GM12874 (cell line): ENCODE data around the gene IL24.

ENCODE experiments used
- CTCF ChIP-seq: IDR thresholded peaks from 2 replicates; pipeline ENCODE4 v1.5.1; 2011; ENCODE audit warnings: low read depth, mild to moderate bottlenecking, control low read depth, low read length, moderate library complexity; ENCODE audit not compliant: insufficient read depth

The IL24 gene

GRCh38 chr1:206941766-206942418 lies 44.6 kb downstream of the IL24 start:
- TF ChIP-seq CTCF = no peak

DNA sequence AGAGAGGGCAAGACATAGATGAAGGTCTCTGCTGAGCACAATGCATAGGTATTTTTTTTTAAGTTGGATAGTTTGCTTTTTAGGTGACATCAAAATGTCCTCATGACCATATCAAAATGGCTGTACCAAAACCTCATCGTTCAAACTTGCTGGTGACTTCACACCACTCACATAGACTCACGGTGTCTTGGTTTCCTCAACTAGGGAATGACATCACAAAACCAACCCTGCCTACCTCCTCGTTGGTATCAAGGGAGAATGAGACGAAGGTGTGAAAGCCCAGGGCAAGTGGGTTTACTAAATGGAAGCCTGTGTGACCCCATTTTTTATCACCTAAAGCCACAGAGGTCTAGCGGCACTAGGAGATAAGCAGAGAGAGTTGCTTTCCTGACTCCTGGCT lies 47.5 kb downstream of the IL24 start:
- no peak for TF ChIP-seq CTCF

DNA sequence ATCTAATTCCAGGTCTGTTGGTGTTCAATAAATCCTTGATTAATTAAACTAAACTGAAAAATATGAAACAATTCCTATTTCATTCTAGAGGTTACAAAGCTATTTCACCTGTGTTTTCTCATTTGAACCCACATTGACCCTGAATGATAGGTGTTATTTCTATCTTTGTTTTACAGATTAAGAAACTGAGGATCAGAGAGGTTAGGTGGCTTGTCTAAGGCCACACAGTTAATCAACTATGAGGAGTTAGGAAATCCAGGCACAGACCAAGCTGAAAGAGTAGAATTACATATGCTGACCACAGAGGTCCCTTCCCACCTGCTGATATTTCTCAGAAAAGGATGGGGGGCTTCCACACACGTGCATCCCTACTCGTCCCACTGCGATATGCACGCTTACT lies 48.5 kb downstream of the IL24 start:
- TF ChIP-seq CTCF = no peak

DNA sequence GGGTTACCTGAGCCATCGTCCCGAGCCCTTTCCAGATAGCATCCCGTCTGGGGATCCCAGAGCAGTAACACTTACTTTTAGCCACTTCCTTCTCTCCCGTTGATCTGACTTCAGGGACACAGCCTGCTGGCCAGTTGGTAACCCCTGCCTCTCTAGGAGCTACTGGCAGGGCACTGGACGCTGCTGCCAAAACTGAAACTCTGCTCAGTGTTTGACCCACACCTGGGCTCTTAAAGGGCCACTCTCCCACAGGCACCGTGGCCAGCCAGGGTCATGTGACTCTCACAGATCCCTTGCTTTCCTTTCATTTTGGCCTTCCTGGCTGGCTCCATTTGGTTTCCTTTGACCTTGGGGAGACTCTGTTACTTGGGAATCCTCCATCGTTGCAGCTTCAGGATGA lies 49.0 kb downstream of the IL24 start, which contains the start of gene PIGR:
PIGR (minus strand) TSS at position 206 of the 400 bp plus-strand sequence. CDS start 5,935 bp downstream, outside the sequence.
- no peak for TF ChIP-seq CTCF

DNA sequence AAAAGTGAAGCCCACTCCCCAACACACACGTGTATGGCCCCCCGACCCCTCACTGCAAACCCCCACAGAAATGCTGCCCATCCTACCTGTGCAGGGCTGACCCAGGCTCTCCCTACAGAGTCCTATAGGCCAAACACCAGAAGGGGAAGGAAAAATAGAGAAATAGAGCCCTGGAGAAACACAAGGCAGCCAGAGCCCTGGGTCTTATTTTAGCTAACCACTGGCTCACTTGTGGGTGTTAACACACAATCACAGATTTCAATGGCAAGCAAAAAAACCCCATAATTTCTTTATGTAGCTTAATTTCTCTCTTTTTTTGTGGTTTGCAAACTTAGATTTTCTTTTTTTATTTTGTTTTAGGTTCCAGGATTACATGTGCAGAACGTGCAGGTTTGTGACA lies 50.0 kb downstream of the IL24 start:
- TF ChIP-seq CTCF = no peak

DNA sequence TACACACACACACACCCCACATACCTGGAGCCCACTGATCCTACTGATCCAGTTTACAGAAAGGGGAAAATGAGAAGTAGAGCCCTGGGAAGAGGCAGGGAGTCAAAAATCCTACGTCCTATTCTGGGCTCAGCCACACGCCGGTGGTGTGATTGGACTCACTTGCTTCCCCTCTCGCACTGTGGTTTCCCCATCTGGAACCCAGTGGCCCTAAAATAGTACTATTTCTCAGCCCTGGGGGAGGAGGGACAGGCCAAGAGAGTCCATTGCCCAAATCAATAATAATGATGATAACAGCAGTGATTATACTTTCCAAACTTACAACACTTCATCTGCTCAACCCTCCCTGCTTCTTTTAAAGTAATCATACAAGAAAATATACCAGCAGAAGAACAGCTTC lies 52.0 kb downstream of the IL24 start:
- TF ChIP-seq CTCF = no peak

- no peak for TF ChIP-seq CTCF
Observed at GRCh38 chr1:206949641-206950040, 52.4 kb downstream of the IL24 start.
